Activated CD8-positive, alpha-beta memory T cell treated with anti-CD3 and anti-CD28 coated beads for 4 hours (primary cell): ENCODE results near the gene AGO4.
"Not testable (repeated sequence)": the region's sequence is repeated elsewhere in the genome, so short reads cannot be mapped to it uniquely, and the experiment has no call there.

ENCODE experiments used
- DNase-seq, 2 donors: peaks; one replicate each; pipeline ENCODE4 v3.0.0-alpha.2; 2020; ENCODE audit warnings: low read depth in 2 of 2

AGO4 gene

DNA sequence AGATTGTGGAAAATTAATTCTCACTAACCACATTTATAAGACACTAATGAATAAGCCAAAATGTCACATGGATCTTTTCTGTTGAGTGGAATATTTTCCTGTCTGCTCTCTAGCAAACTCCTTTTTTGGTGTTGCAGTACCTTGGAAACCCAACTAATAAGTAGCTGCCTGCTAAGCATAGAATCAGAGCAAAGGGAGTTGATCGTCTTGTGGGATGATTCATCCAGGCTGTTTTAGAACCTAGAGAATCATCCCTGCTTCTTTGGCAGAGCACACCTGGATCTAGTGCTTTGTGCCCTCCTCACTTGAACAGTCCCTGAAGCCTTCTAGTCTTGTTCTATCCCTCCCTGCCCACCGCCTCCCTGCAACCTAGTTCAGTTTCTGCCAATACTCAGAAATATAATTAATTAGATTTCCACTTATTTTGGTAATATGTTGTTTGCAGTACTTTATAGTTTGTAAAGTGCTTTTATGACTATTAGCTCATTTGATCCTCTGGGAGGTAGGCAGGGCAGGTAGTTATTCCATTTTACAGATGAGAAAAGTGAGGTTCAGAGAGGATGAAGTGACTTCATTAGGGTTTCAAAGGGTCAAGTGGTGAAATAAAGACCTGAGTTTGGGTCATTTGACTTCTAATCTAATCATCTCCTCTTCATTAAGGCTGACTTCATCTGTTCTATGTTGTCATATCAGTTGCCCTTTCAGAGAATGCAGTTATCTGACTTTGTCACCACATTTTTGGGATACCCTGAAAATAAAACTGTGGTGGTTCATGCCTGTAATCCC lies 2.5 kb downstream of the AGO4 start:
- DNase-seq: no peak

DNA sequence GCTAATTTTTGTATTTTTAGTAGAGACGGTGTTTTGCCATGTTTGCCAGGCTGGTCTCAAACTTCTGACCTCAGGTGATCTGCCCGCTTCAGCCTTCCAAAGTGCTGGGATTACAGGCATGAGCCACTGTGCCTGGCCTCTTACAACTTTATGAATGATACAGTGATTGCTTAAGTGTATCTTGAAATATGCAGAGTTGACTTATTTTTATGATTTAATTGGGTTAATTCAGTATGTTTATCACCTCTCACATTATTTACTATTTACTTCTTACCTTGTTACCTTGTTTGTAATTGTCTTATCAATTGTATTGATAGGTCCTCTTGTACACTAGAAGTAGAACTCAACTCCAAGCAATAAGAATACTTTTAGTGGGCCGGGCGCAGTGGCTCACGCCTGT lies 4.9 kb downstream of the AGO4 start:
- DNase-seq: not testable (repeated sequence)

DNA sequence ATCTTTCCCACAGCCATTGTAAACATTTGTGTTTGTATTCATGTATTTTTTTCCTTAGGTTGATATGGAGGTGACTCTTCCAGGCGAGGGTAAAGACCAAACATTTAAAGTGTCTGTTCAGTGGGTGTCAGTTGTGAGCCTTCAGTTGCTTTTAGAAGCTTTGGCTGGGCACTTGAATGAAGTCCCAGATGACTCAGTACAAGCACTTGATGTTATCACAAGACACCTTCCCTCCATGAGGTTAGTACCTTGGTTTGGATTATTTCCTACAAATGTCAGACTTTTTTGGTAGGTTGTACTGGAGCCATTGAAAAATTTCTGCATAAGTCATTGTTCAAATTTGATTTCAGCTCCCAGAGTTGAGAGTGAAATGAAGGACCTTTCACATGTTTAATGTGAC lies 17.4 kb downstream of the AGO4 start:
- DNase-seq: no peak

DNA sequence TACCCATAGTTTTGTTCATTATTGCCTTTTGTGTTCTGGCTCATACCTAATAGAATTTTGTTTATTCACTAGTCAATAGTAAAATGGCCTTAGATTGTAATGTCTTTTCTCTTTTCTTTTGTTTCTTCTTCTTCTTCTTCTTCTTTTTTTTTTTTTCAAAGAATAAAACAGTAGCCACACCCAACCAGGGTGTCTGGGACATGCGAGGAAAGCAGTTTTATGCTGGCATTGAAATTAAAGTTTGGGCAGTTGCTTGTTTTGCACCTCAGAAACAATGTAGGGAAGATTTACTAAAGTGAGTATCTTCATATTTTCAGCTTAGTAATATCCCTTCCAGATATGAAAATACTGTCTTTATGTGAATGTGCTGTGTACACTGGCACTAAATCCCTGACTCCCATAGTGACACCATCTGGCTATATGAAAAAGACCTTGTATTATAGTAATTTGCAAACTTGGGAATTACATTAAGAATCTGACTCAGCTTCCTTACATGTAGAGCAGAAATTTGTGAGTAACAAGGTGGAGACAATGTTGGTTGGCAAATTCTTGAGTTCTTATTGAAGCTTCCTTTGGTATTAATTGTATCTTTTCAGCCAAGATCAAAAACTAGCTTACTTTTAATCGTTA lies 24.6 kb downstream of the AGO4 start:
- no peak for DNase-seq

DNA sequence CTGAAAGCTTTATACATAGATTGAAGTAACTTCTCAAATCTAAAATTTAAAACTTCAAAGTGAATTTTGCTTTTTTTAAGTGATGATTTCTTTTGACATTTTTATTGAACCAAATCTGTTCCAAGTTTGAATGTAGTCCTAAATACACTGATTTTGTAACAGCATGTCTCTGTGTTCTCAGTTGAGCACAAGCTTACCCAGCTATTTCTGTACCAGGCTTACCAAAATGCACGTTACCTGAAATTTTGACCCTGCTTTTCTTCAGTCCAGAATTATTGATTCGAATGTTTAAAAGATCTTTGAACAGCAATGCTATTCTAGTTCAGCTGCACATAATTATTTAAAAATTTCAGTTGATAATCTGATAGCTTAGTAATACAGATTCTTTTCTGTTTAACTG lies 25.6 kb downstream of the AGO4 start:
- no peak for DNase-seq

DNA sequence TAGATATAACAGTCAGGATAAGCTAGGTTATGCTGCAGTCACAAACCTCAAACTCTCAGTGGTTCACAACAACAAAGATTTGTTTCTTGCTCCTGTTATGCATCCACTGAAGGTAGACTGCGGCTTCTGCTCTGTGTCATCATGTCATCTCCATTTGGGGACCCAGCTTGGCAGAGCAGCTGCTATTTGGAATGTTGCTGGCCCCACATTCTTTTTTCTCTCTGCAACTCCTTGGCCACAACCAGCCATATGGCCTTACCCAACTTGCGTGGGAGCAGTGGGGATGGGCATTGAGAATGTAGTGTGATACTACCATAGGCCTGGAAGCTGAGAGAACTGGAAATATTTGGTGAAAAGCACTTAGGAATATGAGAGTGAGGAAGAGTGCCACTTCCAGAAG lies 26.4 kb downstream of the AGO4 start:
- no peak for DNase-seq

DNA sequence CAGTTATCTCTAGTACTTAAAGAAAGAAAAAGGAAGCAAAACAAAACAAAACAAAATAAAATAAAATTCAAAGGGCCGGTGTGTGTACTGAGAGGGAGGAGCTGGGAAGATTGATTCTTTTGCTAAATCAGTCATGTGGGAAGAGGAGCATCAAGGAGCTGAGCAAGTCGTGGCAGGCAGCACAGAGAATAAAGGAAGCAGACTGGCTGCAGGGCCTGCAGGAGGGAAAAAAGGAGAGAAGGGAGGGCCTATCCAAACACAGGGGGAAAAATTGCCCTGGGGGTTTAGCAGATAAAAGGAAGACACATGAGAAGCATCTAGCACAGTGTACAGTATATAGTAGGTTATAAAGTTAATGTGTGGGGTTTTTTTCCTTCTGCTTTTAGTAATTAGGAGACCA lies 27.6 kb downstream of the AGO4 start:
- no peak for DNase-seq

DNA sequence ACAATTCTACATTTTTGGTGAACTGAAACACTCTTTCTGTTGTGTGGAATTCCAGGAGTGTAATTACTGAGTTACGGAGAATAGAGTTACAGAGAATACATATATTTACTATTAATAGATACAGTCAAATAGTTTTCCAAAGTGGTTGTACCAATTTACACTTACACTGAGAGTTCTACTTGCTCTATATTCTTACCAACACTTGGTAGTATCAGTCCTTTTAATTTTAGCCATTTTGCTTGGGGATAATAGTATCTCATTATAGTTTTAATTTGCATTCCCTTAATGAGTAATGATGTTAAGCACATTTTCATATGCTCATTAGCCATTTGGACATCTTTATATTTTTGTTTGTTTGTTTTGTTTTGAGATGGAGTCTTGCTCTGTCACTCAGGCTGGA lies 28.9 kb downstream of the AGO4 start:
- no peak for DNase-seq

DNA sequence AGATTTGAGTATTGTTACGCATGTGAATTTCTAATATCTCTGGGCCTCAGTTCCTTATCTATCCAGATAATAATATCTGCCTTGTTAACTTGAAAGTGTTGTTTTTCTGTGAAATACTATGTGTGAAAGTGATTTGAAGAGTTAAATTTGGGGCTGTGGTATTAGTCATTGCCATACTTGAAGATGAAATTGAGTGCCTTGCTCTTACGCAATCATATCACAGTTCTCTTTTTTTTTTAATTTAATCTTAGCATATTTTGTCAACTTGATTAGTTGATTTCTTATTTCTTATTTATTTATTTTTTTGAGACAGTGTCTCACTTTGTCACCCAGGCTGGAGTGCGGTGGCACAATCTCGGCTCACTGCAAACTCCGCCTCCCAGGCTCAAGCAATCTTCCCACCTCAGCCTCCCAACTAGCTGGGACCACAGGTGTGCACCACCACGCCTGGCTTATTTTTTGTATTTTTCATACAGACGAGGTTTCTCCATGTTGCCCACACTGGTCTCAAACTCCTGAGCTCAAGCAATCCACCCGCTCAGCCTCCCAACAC lies 31.0 kb downstream of the AGO4 start:
- no peak for DNase-seq

DNA sequence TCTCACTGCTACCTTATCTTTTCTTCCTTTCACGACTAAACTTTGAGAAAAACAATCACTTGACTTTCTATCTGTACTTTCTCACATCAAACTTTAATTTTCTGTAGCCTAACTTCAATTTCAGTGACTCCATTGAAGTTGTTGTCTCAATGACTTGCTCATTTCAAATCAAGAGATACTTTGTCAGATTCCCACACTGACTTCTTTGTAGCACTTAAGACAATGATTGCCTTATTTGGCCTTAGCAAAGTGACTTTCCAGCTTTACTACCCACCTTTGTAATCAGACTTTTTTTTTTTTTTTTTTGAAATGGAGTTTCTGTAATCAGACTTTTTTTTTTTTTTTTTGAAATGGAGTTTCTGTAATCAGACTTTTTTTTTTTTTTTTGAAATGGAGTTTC lies 37.0 kb downstream of the AGO4 start:
- DNase-seq: no peak

DNA sequence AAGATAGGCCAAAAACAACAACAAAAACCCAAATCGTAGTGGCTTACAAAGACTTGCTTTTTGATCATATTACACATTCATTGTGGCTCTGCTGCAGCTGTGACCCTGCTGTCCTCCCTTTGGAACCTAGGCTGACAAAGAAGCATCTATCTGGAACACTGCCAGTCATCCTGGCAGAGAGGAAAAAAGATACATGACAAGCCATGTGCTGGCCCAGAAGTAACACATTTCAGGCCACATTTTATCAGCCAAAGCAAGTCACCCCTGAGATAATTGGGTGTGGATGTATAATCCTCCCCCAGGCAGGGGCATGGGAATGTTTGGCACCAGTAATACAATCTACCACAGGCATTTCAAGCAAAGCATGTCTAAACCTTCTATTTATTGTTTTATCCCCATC lies 38.0 kb downstream of the AGO4 start:
- DNase-seq: no peak

DNA sequence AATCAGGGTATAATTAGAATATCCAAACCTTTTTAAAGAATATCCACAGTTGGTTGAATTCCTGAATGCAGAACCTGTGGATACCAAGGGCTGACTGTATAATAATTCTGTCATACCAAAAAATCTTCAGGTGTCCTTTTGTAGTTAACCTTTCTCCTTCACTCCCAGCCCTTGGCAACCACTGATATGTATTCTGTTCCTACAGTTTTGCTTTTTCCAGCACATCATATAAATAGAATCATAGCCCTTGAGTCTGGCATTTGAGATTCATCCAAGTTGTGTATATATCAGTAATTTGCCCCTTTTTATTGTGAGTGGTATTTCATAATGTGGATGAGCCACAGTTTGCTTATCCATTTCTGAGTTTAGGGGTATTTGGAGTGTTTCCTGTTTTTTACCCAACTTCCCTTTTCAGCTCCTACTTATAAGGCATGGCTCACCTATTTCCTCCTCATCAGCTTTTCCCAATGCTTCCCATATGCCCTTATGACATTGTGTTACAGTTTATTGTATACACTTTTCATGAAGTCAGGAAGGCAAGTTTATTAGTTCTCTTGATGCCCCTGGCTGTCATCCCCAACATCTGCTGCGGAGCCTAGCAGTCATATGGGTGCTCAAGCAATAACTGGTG lies 40.2 kb downstream of the AGO4 start:
- DNase-seq: no peak

DNA sequence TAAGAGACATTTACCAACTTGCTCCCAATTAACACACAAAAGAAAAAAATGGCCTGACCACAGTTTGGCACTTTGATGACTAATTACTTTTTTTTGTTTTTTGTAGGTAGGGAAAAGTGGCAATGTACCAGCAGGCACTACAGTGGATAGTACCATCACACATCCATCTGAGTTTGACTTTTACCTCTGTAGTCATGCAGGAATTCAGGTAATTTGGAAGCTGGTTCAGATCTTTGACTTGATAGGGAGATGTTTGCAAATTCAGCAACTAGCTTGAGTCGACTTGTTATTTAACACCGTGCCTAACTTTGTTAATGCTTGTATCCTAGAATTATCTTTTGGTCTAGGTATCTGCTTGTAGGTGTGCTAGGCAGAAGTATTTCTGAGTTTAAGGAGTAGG lies 42.2 kb downstream of the AGO4 start:
- no peak for DNase-seq

DNA sequence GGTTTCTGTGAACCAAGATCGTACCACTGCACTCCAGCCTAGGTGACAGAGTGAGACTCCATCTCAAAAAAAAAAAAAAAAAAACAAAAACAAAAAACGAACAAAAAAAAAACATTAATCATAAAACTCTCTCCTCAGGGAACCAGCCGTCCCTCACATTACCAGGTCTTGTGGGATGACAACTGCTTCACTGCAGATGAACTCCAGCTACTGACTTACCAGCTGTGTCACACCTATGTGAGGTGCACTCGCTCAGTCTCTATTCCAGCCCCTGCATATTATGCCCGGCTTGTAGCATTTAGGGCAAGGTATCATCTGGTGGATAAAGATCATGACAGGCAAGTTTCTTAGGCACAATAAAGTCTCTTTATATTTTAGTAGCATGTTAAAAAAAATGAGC lies 42.9 kb downstream of the AGO4 start:
- no peak for DNase-seq

DNA sequence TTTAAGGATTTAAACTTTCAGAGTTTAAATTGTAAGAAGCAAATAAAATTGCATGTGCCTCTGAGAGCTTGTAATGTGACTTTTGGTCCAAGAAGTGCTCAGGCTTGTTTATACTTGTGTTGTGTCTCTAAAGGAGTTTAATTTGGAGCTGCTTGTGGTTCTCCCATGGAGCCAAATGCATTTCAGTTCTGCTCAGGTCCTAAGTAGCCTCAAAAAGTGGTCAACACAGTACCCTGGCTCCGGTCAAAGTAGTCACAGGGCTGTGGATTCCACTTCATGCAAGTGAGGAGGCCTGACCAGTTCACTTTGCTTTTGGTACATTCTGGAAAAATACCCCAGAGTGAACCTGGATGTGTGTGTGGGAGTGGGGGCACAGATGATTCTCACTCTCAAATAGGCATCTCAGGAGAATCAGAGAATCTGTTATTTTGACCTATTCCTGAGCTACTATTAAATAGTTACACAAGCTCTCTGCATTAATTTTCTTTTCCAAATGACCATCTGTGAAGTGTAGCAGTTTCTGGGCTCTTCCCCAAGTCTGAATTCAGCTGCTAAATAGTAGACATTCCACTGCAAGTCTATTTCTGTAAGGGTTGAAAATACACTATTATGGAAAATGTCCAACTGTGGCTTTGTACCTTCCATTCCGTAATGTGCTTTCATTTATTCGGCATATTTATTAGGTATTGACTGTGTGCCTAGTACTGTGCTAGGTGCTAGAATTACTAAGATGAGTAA lies 43.5 kb downstream of the AGO4 start:
- no peak for DNase-seq

DNA sequence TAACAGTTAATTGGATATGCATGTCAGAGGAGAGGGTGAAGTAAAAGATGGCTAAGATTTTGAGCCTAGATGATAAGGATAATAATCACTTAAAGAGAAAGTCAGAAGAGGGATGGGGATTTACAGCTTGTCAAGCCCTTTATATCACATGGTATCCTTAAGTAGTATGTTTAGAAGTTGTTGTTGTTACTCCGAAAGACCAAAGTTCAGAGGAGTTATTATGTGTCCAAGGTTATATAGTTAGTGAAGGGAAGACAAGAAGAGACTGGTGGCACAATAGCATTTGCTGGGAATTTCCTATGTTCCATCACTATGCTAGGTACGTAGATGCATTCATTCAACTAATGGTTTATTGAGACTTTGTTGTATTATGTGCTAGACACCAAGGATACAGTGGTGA lies 44.4 kb downstream of the AGO4 start:
- no peak for DNase-seq

DNA sequence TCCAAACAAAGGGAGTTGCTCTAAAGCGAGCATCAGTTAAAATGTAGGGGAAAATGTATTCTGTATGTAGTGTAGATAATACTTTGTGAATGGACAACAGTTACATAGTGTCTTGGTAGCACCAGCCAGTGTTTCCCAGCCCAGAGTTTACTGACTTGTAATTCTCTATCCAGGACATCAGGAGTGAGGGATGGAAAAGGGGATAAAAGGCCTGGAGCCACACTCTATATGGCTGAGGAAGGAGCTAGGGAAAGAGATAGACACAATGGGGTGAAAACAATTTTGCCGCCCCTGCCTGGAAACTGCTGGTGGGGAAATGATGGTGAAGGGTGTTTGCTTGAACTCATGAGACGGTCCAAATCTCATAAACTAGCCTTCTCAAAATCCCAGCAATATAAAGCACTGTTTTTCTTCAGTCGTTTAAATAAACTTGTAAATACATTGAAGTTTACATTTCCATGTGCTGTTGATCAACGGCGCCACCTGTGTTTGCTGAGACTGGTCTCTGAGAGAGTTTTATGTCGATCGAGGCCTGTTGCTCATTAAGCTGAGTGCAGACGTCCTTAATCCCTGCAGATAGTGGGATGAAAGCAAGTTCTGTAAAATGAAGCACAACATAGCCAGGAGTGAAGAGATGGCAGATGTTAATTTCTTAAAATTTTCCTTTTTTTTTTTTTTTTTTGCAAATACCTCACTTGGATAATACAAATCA lies 47.3 kb downstream of the AGO4 start:
- DNase-seq: no peak

DNA sequence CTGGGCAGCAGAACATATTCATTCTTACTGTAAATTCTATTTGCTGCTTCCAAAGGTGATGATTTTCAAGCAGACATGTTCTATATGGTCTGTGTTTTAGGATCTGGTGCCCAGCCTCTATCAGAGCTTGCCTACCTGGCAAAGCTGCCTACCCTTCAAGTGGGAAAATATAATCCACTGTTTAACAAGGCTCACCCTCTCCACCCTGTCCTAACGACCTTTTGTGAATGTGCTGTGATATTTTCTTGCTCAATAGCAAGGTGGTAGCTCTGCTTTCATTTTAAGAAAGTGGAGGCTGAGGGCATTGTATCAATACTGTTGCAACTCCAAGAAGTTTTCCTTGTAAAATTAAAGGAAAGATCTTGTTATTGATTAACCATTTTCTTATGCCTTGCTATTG lies 49.1 kb downstream of the AGO4 start:
- DNase-seq: no peak

DNA sequence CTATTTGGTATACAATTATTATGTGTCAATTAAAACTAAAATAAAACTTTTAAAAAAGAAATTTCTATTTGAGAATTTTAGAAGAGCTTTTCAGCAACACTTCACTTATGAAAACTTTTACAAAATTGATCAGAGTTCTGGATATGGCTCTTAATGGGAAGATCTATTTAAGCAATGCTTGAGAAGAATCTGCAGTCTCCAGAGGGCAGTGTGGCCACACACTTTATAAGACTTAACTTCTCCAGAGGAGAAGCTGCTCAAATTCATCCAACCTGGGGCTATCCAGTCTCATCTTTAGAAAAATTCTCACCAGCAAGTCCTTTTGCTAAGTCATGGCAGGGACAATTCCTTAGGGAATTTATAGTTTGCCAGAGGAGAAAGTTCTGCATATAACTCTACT lies 50.0 kb downstream of the AGO4 start:
- DNase-seq: no peak

DNA sequence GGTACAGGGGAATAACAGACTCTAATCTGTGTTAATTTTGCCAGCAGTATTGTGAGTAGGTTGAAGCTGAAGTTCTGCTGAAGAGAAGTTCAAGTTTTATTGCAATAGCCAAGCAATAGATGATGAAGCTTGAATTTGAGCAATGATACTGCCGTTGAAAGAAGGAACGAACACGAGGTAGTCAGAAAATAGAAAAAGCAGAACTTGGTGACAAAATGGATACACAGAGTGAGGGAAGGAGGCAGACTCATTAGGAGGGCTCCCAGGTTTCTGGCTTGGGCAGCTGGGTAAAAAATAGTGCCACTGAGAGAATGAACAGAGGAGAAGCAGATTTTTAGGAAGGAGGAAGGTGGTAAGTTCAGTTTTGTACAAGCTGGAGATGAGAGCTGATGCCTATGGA lies 52.9 kb downstream of the AGO4 start:
- no peak for DNase-seq

DNA sequence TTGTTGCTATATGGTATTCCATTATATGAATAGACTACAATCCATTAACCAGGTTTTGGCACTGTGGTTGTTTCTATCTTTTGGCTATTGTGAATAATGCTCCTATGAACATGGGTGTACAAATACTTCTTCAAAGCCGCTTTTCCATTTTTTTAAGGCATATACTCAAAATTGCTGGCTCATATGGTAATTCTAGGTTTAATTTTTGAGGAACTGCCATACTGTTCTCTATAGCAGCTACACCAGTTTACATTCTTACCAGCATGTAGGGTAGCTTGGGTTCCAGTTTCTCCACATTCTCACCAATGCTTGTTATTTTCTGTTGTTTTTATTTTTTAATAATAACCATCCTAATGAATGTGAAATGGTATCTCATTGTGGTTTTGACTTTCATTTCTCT lies 55.3 kb downstream of the AGO4 start:
- DNase-seq: no peak
